ENCODE measurements around the gene SLC6A11.

DNA sequence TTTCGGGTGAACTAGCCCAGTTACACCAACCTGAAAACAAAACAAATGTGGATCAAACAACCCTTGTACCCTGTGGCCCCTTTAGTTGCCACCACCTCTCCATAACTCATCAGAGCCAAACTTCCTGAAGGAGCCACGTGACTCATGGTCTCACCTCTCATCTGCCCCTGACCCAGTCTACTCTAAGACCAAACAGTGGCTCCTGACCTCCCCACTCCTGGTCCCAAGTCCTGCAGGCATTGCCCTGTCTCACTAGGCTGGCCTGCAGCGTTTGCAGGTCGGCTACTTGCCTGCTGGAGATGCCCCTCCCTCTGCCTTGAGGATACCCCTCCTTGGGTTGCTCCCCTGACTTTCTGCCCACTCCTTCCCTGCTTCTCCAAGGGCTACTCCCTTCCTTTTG, 23.1 kb downstream of the SLC6A11 start:
- TF ChIP-seq, protein P1, sequence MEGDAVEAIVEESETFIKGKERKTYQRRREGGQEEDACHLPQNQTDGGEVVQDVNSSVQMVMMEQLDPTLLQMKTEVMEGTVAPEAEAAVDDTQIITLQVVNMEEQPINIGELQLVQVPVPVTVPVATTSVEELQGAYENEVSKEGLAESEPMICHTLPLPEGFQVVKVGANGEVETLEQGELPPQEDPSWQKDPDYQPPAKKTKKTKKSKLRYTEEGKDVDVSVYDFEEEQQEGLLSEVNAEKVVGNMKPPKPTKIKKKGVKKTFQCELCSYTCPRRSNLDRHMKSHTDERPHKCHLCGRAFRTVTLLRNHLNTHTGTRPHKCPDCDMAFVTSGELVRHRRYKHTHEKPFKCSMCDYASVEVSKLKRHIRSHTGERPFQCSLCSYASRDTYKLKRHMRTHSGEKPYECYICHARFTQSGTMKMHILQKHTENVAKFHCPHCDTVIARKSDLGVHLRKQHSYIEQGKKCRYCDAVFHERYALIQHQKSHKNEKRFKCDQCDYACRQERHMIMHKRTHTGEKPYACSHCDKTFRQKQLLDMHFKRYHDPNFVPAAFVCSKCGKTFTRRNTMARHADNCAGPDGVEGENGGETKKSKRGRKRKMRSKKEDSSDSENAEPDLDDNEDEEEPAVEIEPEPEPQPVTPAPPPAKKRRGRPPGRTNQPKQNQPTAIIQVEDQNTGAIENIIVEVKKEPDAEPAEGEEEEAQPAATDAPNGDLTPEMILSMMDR (conservative IDR thresholded peaks at IDR 0.05; ENCODE audit: low read depth, low read length), result no peak
- no peak for TF ChIP-seq EZH2 (IDR thresholded peaks at IDR 0.05; ENCODE audit: borderline replicate concordance, low read depth, low read length, poor library complexity, severe bottlenecking)
